ENCODE measurements around the gene LTBP1. TPM values are rescaled to one million over a fixed set of nuclear protein-coding genes. Genes with fewer than 3 reads are reported as not detected.

The LTBP1 gene
- total and polyA plus RNA-seq, 2 experiments from 2014 or later = 15.7 to 49.8 TPM

DNA sequence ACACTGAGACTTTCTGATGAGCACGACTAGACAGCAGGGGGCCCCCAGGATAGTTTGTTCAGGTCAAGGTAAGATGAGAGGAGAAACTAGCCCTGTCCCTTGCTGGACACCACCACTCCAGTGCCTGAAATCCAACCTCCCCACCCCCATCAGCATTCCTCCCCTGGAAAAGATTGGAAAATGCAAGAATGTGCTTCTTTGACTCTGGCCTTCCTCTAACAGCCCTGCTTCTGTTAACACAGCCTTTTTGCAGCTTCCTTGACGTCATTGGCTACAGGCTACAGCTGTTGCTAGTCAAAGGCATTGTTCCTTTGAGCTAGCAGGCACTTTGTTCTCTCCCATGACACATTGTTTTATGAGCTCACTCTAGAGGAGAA, 20.1 kb upstream of the LTBP1 start:
- no peak overlapping the region for H3K27ac ChIP-seq (ENCODE audit: low read depth)
- no peaks in the 10 kb centered on the region for H4K20me1 ChIP-seq (replicated peaks; ENCODE audit: insufficient read depth)
- no peak overlapping the region for H3K4me2 ChIP-seq
- H3K27ac Mint-ChIP-seq = no peak overlapping the region
- peaks cover 9% of the 10 kb centered on the region for H3K27me3 Mint-ChIP-seq (ENCODE audit: insufficient read depth, low read depth, poor library complexity)
- peaks cover 8% of the 10 kb centered on the region for H3K4me1 ChIP-seq (ENCODE audit: insufficient read depth)
- no peaks in the 10 kb centered on the region for H3K27me3 ChIP-seq (ENCODE audit: insufficient read depth)
- ATAC-seq (peak; percentile 71), DNase-seq (ENCODE audit: low spot score) (peak; percentile 62)
- no peak overlapping the region for H3K4me3 ChIP-seq
- peaks cover 3% of the 10 kb centered on the region; the same call in 1 of the 3 replicates for H3K9me3 Mint-ChIP-seq
- TF ChIP-seq, protein P1, sequence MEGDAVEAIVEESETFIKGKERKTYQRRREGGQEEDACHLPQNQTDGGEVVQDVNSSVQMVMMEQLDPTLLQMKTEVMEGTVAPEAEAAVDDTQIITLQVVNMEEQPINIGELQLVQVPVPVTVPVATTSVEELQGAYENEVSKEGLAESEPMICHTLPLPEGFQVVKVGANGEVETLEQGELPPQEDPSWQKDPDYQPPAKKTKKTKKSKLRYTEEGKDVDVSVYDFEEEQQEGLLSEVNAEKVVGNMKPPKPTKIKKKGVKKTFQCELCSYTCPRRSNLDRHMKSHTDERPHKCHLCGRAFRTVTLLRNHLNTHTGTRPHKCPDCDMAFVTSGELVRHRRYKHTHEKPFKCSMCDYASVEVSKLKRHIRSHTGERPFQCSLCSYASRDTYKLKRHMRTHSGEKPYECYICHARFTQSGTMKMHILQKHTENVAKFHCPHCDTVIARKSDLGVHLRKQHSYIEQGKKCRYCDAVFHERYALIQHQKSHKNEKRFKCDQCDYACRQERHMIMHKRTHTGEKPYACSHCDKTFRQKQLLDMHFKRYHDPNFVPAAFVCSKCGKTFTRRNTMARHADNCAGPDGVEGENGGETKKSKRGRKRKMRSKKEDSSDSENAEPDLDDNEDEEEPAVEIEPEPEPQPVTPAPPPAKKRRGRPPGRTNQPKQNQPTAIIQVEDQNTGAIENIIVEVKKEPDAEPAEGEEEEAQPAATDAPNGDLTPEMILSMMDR (conservative IDR thresholded peaks at IDR 0.05; ENCODE audit: low read depth in 2 of 2) = no peak
- TF ChIP-seq CREB1 (CRISPR knock-in tag; IDR thresholded peaks at IDR 0.05; ENCODE audit: low read depth) = peak; percentile 24; the same call in 1 of the 2 replicates
- H3K9me2 ChIP-seq (ENCODE audit: insufficient read depth) = peaks cover 20% of the 10 kb centered on the region; the same call in 1 of the 2 replicates
- H3K36me3 ChIP-seq (ENCODE audit: insufficient read depth) = no peaks in the 10 kb centered on the region
- no peak overlapping the region for H2AFZ ChIP-seq
- no peaks in the 10 kb centered on the region for H3K79me2 ChIP-seq (replicated peaks; ENCODE audit: insufficient read depth)
- no peaks in the 10 kb centered on the region for H3K36me3 Mint-ChIP-seq (ENCODE audit: low read depth)
- no peak overlapping the region; the same call in 2 of the 3 replicates for H3K4me3 Mint-ChIP-seq
- H3K4me1 Mint-ChIP-seq = peaks cover 24% of the 10 kb centered on the region
- no peaks in the 10 kb centered on the region for H3F3A ChIP-seq (replicated peaks; ENCODE audit: low read depth)

DNA sequence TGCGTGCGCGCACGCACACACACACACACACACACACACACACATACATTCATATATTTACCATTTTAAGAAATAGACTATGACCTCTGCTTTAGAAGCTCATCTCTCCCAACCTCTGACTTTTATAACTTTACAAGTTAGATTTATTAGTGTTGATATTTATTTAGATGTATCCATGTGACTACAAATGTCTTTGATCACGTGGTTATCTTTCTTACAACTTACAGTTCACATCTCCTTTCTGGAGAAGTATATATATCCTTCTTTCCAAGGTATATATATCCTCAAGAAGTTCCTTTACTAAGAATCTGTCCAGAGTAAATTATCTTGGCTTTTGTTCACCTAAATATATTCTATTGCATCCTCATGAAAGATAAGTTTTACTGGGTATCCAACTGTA, 16.3 kb upstream of the LTBP1 start:
- H3K79me2 ChIP-seq (replicated peaks; ENCODE audit: insufficient read depth) = no peaks in the 10 kb centered on the region
- no peak overlapping the region for H2AFZ ChIP-seq
- Mint-ChIP-seq H3K4me3 (no peak overlapping the region), H3K9me3 (no peaks in the 10 kb centered on the region; the same call in 2 of the 3 replicates), H3K27ac (no peak overlapping the region; the same call in 1 of the 2 replicates), H3K27me3 (ENCODE audit: insufficient read depth, low read depth, poor library complexity) (peaks cover 11% of the 10 kb centered on the region), H3K36me3 (ENCODE audit: low read depth) (no peaks in the 10 kb centered on the region), H3K4me1 (peaks cover 44% of the 10 kb centered on the region)
- no peaks in the 10 kb centered on the region for H4K20me1 ChIP-seq (replicated peaks; ENCODE audit: insufficient read depth)
- ATAC-seq (no peak), DNase-seq (ENCODE audit: low spot score) (no peak)
- no peak overlapping the region for H3K27ac ChIP-seq (ENCODE audit: low read depth)
- no peaks in the 10 kb centered on the region for H3F3A ChIP-seq (replicated peaks; ENCODE audit: low read depth)
- no peak overlapping the region for H3K4me3 ChIP-seq
- no peak overlapping the region for H3K4me2 ChIP-seq
- H3K27me3 ChIP-seq (ENCODE audit: insufficient read depth) = no peaks in the 10 kb centered on the region
- no peaks in the 10 kb centered on the region for H3K36me3 ChIP-seq (ENCODE audit: insufficient read depth)
- H3K9me2 ChIP-seq (ENCODE audit: insufficient read depth) = peaks cover 12% of the 10 kb centered on the region; the same call in 1 of the 2 replicates
- peaks cover 23% of the 10 kb centered on the region for H3K4me1 ChIP-seq (ENCODE audit: insufficient read depth)
- TF ChIP-seq CREB1 (CRISPR knock-in tag; IDR thresholded peaks at IDR 0.05; ENCODE audit: low read depth) (no peak), JUNB (IDR thresholded peaks at IDR 0.05; ENCODE audit: unreplicated experiment) (no peak), ZNF331 (CRISPR knock-in tag; IDR thresholded peaks at IDR 0.05; ENCODE audit: low read depth) (no peak), ZNF114 (CRISPR knock-in tag; IDR thresholded peaks at IDR 0.05) (no peak), NANOG (IDR thresholded peaks at IDR 0.05; ENCODE audit: borderline replicate concordance) (no peak)
- TF ChIP-seq, protein P2, sequence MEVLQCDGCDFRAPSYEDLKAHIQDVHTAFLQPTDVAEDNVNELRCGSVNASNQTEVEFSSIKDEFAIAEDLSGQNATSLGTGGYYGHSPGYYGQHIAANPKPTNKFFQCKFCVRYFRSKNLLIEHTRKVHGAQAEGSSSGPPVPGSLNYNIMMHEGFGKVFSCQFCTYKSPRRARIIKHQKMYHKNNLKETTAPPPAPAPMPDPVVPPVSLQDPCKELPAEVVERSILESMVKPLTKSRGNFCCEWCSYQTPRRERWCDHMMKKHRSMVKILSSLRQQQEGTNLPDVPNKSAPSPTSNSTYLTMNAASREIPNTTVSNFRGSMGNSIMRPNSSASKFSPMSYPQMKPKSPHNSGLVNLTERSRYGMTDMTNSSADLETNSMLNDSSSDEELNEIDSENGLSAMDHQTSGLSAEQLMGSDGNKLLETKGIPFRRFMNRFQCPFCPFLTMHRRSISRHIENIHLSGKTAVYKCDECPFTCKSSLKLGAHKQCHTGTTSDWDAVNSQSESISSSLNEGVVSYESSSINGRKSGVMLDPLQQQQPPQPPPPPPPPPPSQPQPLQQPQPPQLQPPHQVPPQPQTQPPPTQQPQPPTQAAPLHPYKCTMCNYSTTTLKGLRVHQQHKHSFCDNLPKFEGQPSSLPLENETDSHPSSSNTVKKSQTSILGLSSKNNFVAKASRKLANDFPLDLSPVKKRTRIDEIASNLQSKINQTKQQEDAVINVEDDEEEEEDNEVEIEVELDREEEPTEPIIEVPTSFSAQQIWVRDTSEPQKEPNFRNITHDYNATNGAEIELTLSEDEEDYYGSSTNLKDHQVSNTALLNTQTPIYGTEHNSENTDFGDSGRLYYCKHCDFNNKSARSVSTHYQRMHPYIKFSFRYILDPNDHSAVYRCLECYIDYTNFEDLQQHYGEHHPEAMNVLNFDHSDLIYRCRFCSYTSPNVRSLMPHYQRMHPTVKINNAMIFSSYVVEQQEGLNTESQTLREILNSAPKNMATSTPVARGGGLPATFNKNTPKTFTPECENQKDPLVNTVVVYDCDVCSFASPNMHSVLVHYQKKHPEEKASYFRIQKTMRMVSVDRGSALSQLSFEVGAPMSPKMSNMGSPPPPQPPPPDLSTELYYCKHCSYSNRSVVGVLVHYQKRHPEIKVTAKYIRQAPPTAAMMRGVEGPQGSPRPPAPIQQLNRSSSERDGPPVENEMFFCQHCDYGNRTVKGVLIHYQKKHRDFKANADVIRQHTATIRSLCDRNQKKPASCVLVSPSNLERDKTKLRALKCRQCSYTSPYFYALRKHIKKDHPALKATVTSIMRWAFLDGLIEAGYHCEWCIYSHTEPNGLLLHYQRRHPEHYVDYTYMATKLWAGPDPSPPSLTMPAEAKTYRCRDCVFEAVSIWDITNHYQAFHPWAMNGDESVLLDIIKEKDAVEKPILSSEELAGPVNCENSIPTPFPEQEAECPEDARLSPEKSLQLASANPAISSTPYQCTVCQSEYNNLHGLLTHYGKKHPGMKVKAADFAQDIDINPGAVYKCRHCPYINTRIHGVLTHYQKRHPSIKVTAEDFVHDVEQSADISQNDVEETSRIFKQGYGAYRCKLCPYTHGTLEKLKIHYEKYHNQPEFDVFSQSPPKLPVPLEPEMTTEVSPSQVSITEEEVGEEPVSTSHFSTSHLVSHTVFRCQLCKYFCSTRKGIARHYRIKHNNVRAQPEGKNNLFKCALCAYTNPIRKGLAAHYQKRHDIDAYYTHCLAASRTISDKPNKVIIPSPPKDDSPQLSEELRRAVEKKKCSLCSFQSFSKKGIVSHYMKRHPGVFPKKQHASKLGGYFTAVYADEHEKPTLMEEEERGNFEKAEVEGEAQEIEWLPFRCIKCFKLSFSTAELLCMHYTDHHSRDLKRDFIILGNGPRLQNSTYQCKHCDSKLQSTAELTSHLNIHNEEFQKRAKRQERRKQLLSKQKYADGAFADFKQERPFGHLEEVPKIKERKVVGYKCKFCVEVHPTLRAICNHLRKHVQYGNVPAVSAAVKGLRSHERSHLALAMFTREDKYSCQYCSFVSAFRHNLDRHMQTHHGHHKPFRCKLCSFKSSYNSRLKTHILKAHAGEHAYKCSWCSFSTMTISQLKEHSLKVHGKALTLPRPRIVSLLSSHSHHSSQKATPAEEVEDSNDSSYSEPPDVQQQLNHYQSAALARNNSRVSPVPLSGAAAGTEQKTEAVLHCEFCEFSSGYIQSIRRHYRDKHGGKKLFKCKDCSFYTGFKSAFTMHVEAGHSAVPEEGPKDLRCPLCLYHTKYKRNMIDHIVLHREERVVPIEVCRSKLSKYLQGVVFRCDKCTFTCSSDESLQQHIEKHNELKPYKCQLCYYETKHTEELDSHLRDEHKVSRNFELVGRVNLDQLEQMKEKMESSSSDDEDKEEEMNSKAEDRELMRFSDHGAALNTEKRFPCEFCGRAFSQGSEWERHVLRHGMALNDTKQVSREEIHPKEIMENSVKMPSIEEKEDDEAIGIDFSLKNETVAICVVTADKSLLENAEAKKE (CRISPR knock-in tag; IDR thresholded peaks at IDR 0.05) = no peak
- TF ChIP-seq, protein P3, sequence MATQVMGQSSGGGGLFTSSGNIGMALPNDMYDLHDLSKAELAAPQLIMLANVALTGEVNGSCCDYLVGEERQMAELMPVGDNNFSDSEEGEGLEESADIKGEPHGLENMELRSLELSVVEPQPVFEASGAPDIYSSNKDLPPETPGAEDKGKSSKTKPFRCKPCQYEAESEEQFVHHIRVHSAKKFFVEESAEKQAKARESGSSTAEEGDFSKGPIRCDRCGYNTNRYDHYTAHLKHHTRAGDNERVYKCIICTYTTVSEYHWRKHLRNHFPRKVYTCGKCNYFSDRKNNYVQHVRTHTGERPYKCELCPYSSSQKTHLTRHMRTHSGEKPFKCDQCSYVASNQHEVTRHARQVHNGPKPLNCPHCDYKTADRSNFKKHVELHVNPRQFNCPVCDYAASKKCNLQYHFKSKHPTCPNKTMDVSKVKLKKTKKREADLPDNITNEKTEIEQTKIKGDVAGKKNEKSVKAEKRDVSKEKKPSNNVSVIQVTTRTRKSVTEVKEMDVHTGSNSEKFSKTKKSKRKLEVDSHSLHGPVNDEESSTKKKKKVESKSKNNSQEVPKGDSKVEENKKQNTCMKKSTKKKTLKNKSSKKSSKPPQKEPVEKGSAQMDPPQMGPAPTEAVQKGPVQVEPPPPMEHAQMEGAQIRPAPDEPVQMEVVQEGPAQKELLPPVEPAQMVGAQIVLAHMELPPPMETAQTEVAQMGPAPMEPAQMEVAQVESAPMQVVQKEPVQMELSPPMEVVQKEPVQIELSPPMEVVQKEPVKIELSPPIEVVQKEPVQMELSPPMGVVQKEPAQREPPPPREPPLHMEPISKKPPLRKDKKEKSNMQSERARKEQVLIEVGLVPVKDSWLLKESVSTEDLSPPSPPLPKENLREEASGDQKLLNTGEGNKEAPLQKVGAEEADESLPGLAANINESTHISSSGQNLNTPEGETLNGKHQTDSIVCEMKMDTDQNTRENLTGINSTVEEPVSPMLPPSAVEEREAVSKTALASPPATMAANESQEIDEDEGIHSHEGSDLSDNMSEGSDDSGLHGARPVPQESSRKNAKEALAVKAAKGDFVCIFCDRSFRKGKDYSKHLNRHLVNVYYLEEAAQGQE (IDR thresholded peaks at IDR 0.05; ENCODE audit: unreplicated experiment) = no peak
- TF ChIP-seq, protein P4, sequence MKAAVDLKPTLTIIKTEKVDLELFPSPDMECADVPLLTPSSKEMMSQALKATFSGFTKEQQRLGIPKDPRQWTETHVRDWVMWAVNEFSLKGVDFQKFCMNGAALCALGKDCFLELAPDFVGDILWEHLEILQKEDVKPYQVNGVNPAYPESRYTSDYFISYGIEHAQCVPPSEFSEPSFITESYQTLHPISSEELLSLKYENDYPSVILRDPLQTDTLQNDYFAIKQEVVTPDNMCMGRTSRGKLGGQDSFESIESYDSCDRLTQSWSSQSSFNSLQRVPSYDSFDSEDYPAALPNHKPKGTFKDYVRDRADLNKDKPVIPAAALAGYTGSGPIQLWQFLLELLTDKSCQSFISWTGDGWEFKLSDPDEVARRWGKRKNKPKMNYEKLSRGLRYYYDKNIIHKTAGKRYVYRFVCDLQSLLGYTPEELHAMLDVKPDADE (IDR thresholded peaks at IDR 0.05) = no peak

All from GM23338 (cell line).